Astrocyte (in vitro differentiated cells and primary cell): Measurements from ENCODE around the gene BACH2. TPM values are rescaled to one million over a fixed set of nuclear protein-coding genes. Genes with fewer than 3 reads are reported as not detected.
A peak's percentile ranks its signal among the peaks of the same experiment; 100 is the strongest.

ENCODE experiments used
- DNase-seq: peaks from one replicate; pipeline ENCODE4 v3.0.0-alpha.2; 2010; ENCODE audit warnings: low read depth
- FAIRE-seq: peaks from 2 replicates; lab custom pipeline; 2011; peaks lifted over from hg19 to GRCh38; lab: Jason Lieb, UNC
- H2AFZ ChIP-seq: 2 replicates; pipeline ENCODE4 v1.6.0; 2012; ENCODE audit warnings: low read depth, low read length, inconsistent platforms
- H3K27ac ChIP-seq: 2 replicates; pipeline ENCODE4 v1.5.1; 2011; ENCODE audit warnings: low read depth, low read length, inconsistent platforms
- H3K27me3 ChIP-seq: 2 replicates; pipeline ENCODE4 v1.6.0; 2011; ENCODE audit warnings: low read length, inconsistent platforms; ENCODE audit not compliant: insufficient read depth
- H3K36me3 ChIP-seq: 2 replicates; pipeline ENCODE4 v1.5.1; 2011; ENCODE audit warnings: low read length, inconsistent platforms; ENCODE audit not compliant: insufficient read depth
- H3K4me1 ChIP-seq: 2 replicates; pipeline ENCODE4 v1.5.1; 2011; ENCODE audit warnings: low read length, inconsistent platforms; ENCODE audit not compliant: insufficient read depth
- H3K4me2 ChIP-seq: 2 replicates; pipeline ENCODE4 v1.6.0; 2012; ENCODE audit warnings: low read length, inconsistent platforms
- H3K4me3 ChIP-seq: 2 replicates; pipeline ENCODE4 v1.5.1; 2011; ENCODE audit warnings: low read depth, mild to moderate bottlenecking, low read length, inconsistent platforms; ENCODE audit not compliant: insufficient read depth
- H3K79me2 ChIP-seq: 2 replicates; pipeline ENCODE4 v1.6.0; 2012; ENCODE audit warnings: mild to moderate bottlenecking, low read length, inconsistent platforms; ENCODE audit not compliant: insufficient read depth
- H3K9ac ChIP-seq: 2 replicates; pipeline ENCODE4 v1.6.0; 2012; ENCODE audit warnings: mild to moderate bottlenecking, low read length, inconsistent platforms
- H3K9me3 ChIP-seq: 2 replicates; pipeline ENCODE4 v1.5.1; 2012; ENCODE audit warnings: low read depth, mild to moderate bottlenecking, low read length, inconsistent platforms; ENCODE audit not compliant: insufficient read depth
- H4K20me1 ChIP-seq: 2 replicates; pipeline ENCODE4 v1.6.0; 2012; ENCODE audit warnings: low read length, inconsistent platforms; ENCODE audit not compliant: insufficient read depth
- H3K27ac Mint-ChIP-seq: one replicate; pipeline ENCODE4 v1.8.0; 2021; ENCODE audit warnings: mild to moderate bottlenecking, mixed read lengths; ENCODE audit not compliant: unreplicated experiment
- H3K27me3 Mint-ChIP-seq: one replicate; pipeline ENCODE4 v1.8.0; 2021; ENCODE audit warnings: low read depth, mixed read lengths; ENCODE audit not compliant: unreplicated experiment
- H3K36me3 Mint-ChIP-seq: one replicate; pipeline ENCODE4 v1.8.0; 2021; ENCODE audit warnings: low read depth, mixed read lengths; ENCODE audit not compliant: unreplicated experiment
- H3K4me1 Mint-ChIP-seq: one replicate; pipeline ENCODE4 v1.8.0; 2021; ENCODE audit warnings: low read depth, mixed read lengths; ENCODE audit not compliant: unreplicated experiment
- H3K4me3 Mint-ChIP-seq: one replicate; pipeline ENCODE4 v1.8.0; 2021; ENCODE audit warnings: mild to moderate bottlenecking, moderate library complexity, mixed read lengths; ENCODE audit not compliant: unreplicated experiment
- H3K9me3 Mint-ChIP-seq: one replicate; pipeline ENCODE4 v1.8.0; 2021; ENCODE audit warnings: mild to moderate bottlenecking, mixed read lengths; ENCODE audit not compliant: unreplicated experiment
- EZH2 ChIP-seq: IDR thresholded peaks from 2 replicates; pipeline ENCODE4 v1.6.1; 2012; ENCODE audit warnings: mild to moderate bottlenecking, low read length, inconsistent platforms; ENCODE audit not compliant: insufficient read depth
- total RNA-seq: library from RNA; stranded (reverse); gene quantifications from 2 replicates; pipeline ENCODE4 v1.2.1, GENCODE V29; 2021
- TF ChIP-seq, protein P1 (sequence below): IDR thresholded peaks from 2 replicates; pipeline ENCODE4 v1.5.1; 2011; ENCODE audit warnings: low read depth, mild to moderate bottlenecking, inconsistent platforms, low read length, moderate library complexity; ENCODE audit not compliant: insufficient read depth

Gene BACH2
- total RNA-seq, 1 donor from 2014 or later = 17.5 TPM

DNA sequence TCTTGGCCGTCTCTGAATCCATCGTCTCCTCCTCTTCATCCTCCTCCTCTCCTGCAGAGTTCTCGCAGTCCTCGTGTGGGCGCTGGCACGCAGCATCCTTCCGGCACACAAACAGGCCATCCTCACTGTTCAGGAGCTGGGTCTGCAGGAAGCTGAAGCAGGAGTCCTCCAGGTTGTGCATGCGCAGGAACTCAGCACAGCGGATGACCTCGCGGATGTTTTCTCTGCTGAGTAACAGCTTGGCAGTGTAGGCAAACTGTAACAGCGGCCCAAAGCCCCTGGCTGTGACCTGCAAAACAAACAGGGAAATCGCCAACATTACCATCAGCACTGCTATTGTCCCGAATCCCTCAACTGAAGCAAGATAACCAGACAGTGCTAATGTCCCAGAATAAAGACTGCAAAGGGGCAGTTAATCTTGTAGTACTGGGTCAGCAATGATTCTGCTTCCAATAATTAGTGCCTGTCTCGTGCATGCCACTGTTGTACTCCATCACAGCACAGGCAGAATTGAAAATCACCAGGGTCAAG, 345.0 kb downstream of the BACH2 start:
- Histone ChIP-seq H3K9me3 (no peaks in the 10 kb centered on the region), H3K9ac (peak overlapping the region; percentile 1), H4K20me1 (no peaks in the 10 kb centered on the region), H2AFZ (peak overlapping the region; percentile 30), H3K4me2 (peak overlapping the region; percentile 69), H3K27ac (peak overlapping the region; percentile 15), H3K79me2 (no peaks in the 10 kb centered on the region), H3K4me1 (peaks cover 30% of the 10 kb centered on the region), H3K36me3 (no peaks in the 10 kb centered on the region), H3K4me3 (no peak overlapping the region), H3K27me3 (no peaks in the 10 kb centered on the region)
- Mint-ChIP-seq H3K36me3 (peaks cover 17% of the 10 kb centered on the region), H3K4me1 (peaks cover 14% of the 10 kb centered on the region), H3K27ac (no peak overlapping the region), H3K9me3 (peaks cover 2% of the 10 kb centered on the region), H3K27me3 (no peaks in the 10 kb centered on the region), H3K4me3 (no peak overlapping the region)
- FAIRE-seq = no peak
- peak; percentile 71 for DNase-seq
- no peak for TF ChIP-seq EZH2
- TF ChIP-seq, protein P1, sequence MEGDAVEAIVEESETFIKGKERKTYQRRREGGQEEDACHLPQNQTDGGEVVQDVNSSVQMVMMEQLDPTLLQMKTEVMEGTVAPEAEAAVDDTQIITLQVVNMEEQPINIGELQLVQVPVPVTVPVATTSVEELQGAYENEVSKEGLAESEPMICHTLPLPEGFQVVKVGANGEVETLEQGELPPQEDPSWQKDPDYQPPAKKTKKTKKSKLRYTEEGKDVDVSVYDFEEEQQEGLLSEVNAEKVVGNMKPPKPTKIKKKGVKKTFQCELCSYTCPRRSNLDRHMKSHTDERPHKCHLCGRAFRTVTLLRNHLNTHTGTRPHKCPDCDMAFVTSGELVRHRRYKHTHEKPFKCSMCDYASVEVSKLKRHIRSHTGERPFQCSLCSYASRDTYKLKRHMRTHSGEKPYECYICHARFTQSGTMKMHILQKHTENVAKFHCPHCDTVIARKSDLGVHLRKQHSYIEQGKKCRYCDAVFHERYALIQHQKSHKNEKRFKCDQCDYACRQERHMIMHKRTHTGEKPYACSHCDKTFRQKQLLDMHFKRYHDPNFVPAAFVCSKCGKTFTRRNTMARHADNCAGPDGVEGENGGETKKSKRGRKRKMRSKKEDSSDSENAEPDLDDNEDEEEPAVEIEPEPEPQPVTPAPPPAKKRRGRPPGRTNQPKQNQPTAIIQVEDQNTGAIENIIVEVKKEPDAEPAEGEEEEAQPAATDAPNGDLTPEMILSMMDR = no peak

DNA sequence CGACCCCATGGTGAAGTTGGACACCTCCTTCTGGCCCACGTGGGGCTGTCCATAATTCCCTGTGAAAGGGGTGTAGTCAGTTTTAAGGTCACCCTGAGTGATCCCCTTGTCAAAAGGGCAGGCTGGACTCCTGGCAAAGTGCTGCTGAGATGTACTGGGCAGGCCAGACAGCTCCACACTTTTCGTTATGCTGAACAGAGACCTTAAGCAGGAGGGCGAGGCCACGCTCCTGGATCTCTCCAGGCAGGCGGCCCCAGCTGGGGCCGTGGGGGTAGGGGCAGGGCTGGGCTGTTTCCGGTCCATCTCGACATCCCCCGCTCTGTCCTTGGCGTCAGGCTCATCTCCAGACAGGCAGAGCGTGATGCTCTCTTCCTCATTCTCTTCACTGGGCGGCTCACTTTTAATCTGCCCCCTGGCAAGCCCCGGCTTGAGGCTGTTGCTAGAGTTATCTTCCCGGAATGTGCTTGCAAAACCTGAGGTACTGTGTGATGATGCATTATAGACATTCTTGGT, 345.7 kb downstream of the BACH2 start:
- H3K9me3 ChIP-seq = no peaks in the 10 kb centered on the region
- Mint-ChIP-seq H3K27ac (no peak overlapping the region), H3K36me3 (peaks cover 20% of the 10 kb centered on the region), H3K9me3 (peaks cover 2% of the 10 kb centered on the region), H3K27me3 (no peaks in the 10 kb centered on the region), H3K4me3 (no peak overlapping the region), H3K4me1 (peaks cover 14% of the 10 kb centered on the region)
- H3K79me2 ChIP-seq = no peaks in the 10 kb centered on the region
- no peaks in the 10 kb centered on the region for H3K27me3 ChIP-seq
- no peaks in the 10 kb centered on the region for H4K20me1 ChIP-seq
- H3K4me3 ChIP-seq = no peak overlapping the region
- DNase-seq (peak; percentile 43), FAIRE-seq (no peak)
- no peak overlapping the region for H3K27ac ChIP-seq
- no peaks in the 10 kb centered on the region for H3K36me3 ChIP-seq
- no peak overlapping the region for H3K9ac ChIP-seq
- TF ChIP-seq EZH2 = no peak
- TF ChIP-seq, protein P1 = no peak
- H3K4me1 ChIP-seq = peaks cover 30% of the 10 kb centered on the region
- H3K4me2 ChIP-seq = peak overlapping the region; percentile 69
- no peak overlapping the region for H2AFZ ChIP-seq

DNA sequence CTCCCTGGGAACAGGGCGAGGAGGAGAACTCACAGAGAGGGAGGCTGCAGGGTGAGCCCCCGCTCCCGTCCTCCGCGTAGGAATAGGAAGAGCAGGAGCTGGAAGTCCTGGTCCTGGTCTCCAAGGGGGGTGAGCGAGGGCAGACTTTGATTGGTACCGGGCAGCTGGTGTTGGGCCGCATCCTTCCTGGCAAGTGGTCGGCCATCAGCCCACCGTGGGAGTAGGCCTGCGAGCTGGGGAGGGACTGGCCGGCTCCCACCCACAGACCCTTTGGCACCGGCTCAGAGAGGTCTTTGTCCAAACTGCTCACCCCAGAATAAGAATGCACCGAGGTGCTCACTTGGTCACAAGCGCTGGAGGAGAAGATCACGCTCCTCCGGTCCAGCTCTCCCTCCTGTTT, 346.2 kb downstream of the BACH2 start:
- Histone ChIP-seq H2AFZ (no peak overlapping the region), H3K79me2 (no peaks in the 10 kb centered on the region), H4K20me1 (no peaks in the 10 kb centered on the region), H3K4me2 (no peak overlapping the region), H3K4me1 (peaks cover 30% of the 10 kb centered on the region), H3K9ac (no peak overlapping the region), H3K27me3 (no peaks in the 10 kb centered on the region), H3K9me3 (no peaks in the 10 kb centered on the region), H3K27ac (no peak overlapping the region), H3K36me3 (no peaks in the 10 kb centered on the region), H3K4me3 (no peak overlapping the region)
- DNase-seq = no peak
- peaks cover 2% of the 10 kb centered on the region for H3K9me3 Mint-ChIP-seq
- no peak overlapping the region for H3K27ac Mint-ChIP-seq
- peaks cover 14% of the 10 kb centered on the region for H3K4me1 Mint-ChIP-seq
- H3K27me3 Mint-ChIP-seq = no peaks in the 10 kb centered on the region
- FAIRE-seq = no peak
- H3K4me3 Mint-ChIP-seq = no peak overlapping the region
- H3K36me3 Mint-ChIP-seq = peaks cover 20% of the 10 kb centered on the region
- TF ChIP-seq, protein P1 = no peak
- TF ChIP-seq EZH2 = no peak
